ENCODE measurements around the gene NLRP7.
"Not testable (repeated sequence)": the region's sequence is repeated elsewhere in the genome, so short reads cannot be mapped to it uniquely, and the experiment has no call there.

Gene NLRP7

GRCh38 chr19:54898685-54899084 lies 48.6 kb downstream of the NLRP7 start:
- H3K9ac ChIP-seq (ENCODE audit: low read length); H2AFZ ChIP-seq (ENCODE audit: low read length); H3F3A ChIP-seq (ENCODE audit: insufficient read depth, low read length); H3K9me3 ChIP-seq (replicated peaks; ENCODE audit: insufficient read depth, low read length); H3K27ac ChIP-seq (ENCODE audit: low read length); DNase-seq; H3K79me2 ChIP-seq (ENCODE audit: low read length); H3K36me3 ChIP-seq (replicated peaks; ENCODE audit: insufficient read depth, low read length); H3K4me3 ChIP-seq (ENCODE audit: low read length); H3K4me1 ChIP-seq (ENCODE audit: low read length); H3K4me2 ChIP-seq (ENCODE audit: low read depth, low read length); H3K9me2 ChIP-seq (replicated peaks; ENCODE audit: insufficient read depth, low read length); H4K20me1 ChIP-seq (ENCODE audit: insufficient read depth, low read length): not testable (repeated sequence)
- peaks cover 35% of the 10 kb centered on the region for H3K27me3 ChIP-seq (replicated peaks; ENCODE audit: insufficient read depth, low read length)

GRCh38 chr19:54896036-54896435 lies 51.3 kb downstream of the NLRP7 start:
- no peak overlapping the region for H3K4me2 ChIP-seq (ENCODE audit: low read depth, low read length)
- H3K79me2 ChIP-seq (ENCODE audit: low read length) = no peaks in the 10 kb centered on the region
- H3K36me3 ChIP-seq (replicated peaks; ENCODE audit: insufficient read depth, low read length) = no peaks in the 10 kb centered on the region
- no peak overlapping the region for H2AFZ ChIP-seq (ENCODE audit: low read length)
- no peaks in the 10 kb centered on the region for H3F3A ChIP-seq (ENCODE audit: insufficient read depth, low read length)
- H3K9ac ChIP-seq (ENCODE audit: low read length) = no peak overlapping the region
- H3K9me3 ChIP-seq (replicated peaks; ENCODE audit: insufficient read depth, low read length) = no peaks in the 10 kb centered on the region
- H3K9me2 ChIP-seq (replicated peaks; ENCODE audit: insufficient read depth, low read length) = no peaks in the 10 kb centered on the region
- H4K20me1 ChIP-seq (ENCODE audit: insufficient read depth, low read length) = no peaks in the 10 kb centered on the region
- no peak overlapping the region for H3K4me3 ChIP-seq (ENCODE audit: low read length)
- TF ChIP-seq, protein P1, sequence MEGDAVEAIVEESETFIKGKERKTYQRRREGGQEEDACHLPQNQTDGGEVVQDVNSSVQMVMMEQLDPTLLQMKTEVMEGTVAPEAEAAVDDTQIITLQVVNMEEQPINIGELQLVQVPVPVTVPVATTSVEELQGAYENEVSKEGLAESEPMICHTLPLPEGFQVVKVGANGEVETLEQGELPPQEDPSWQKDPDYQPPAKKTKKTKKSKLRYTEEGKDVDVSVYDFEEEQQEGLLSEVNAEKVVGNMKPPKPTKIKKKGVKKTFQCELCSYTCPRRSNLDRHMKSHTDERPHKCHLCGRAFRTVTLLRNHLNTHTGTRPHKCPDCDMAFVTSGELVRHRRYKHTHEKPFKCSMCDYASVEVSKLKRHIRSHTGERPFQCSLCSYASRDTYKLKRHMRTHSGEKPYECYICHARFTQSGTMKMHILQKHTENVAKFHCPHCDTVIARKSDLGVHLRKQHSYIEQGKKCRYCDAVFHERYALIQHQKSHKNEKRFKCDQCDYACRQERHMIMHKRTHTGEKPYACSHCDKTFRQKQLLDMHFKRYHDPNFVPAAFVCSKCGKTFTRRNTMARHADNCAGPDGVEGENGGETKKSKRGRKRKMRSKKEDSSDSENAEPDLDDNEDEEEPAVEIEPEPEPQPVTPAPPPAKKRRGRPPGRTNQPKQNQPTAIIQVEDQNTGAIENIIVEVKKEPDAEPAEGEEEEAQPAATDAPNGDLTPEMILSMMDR (IDR thresholded peaks at IDR 0.05; ENCODE audit: low read length) = no peak
- no peak for TF ChIP-seq EZH2 (optimal IDR thresholded peaks at IDR 0.05; ENCODE audit: low read depth, low read length)
- TF ChIP-seq EZH2phosphoT487 (IDR thresholded peaks at IDR 0.05; ENCODE audit: low read length) = no peak
- no peak overlapping the region for H3K27ac ChIP-seq (ENCODE audit: low read length)
- H3K27me3 ChIP-seq (replicated peaks; ENCODE audit: insufficient read depth, low read length) = peaks cover 45% of the 10 kb centered on the region
- DNase-seq = no peak
- no peaks in the 10 kb centered on the region for H3K4me1 ChIP-seq (ENCODE audit: low read length)

DNA sequence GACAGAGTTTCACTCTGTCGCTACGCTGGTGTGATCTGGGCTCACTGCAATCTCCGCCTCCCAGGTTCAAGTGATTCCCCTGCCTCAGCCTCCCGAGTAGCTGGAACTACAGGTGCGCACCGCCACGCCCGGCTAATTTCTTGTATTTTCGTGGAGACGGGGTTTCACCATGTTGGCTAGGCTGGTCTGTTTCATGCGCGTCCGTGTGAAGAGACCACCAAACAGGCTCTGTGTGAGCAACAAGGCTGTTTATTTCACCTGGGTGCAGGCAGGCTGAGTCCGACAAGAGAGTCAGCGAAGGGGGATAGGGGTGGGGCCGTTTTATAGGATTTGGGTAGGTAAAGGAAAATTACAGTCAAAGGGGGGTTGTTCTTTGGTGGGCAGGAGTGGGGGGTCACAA lies 53.2 kb downstream of the NLRP7 start:
- not testable (repeated sequence) for H3K4me2 ChIP-seq (ENCODE audit: low read depth, low read length); H3K9me2 ChIP-seq (replicated peaks; ENCODE audit: insufficient read depth, low read length); H3K79me2 ChIP-seq (ENCODE audit: low read length); H3K9ac ChIP-seq (ENCODE audit: low read length); H3K36me3 ChIP-seq (replicated peaks; ENCODE audit: insufficient read depth, low read length); H3K9me3 ChIP-seq (replicated peaks; ENCODE audit: insufficient read depth, low read length); H2AFZ ChIP-seq (ENCODE audit: low read length); DNase-seq; H3K4me3 ChIP-seq (ENCODE audit: low read length); H3F3A ChIP-seq (ENCODE audit: insufficient read depth, low read length); H4K20me1 ChIP-seq (ENCODE audit: insufficient read depth, low read length); H3K4me1 ChIP-seq (ENCODE audit: low read length); H3K27ac ChIP-seq (ENCODE audit: low read length)
- H3K27me3 ChIP-seq (replicated peaks; ENCODE audit: insufficient read depth, low read length) = peaks cover 39% of the 10 kb centered on the region

GRCh38 chr19:54893406-54893805 lies 53.9 kb downstream of the NLRP7 start:
- Histone ChIP-seq H3K4me2 (ENCODE audit: low read depth, low read length) (no peak overlapping the region), H3F3A (ENCODE audit: insufficient read depth, low read length) (no peaks in the 10 kb centered on the region), H2AFZ (ENCODE audit: low read length) (no peak overlapping the region)

More at GRCh38 chr19:54893406-54893805, 53.9 kb downstream of the NLRP7 start:
- H3K79me2 ChIP-seq (ENCODE audit: low read length) = no peaks in the 10 kb centered on the region
- TF ChIP-seq EZH2 (optimal IDR thresholded peaks at IDR 0.05; ENCODE audit: low read depth, low read length) (no peak), EZH2phosphoT487 (IDR thresholded peaks at IDR 0.05; ENCODE audit: low read length) (no peak)
- TF ChIP-seq, protein P1 (IDR thresholded peaks at IDR 0.05; ENCODE audit: low read length) = no peak
- no peak overlapping the region for H3K4me3 ChIP-seq (ENCODE audit: low read length)
- H3K9me2 ChIP-seq (replicated peaks; ENCODE audit: insufficient read depth, low read length) = no peaks in the 10 kb centered on the region
- H3K4me1 ChIP-seq (ENCODE audit: low read length) = no peaks in the 10 kb centered on the region
- DNase-seq = no peak
- H3K36me3 ChIP-seq (replicated peaks; ENCODE audit: insufficient read depth, low read length) = no peaks in the 10 kb centered on the region
- H4K20me1 ChIP-seq (ENCODE audit: insufficient read depth, low read length) = no peaks in the 10 kb centered on the region
- H3K9ac ChIP-seq (ENCODE audit: low read length) = no peak overlapping the region
- no peak overlapping the region for H3K27ac ChIP-seq (ENCODE audit: low read length)
- H3K9me3 ChIP-seq (replicated peaks; ENCODE audit: insufficient read depth, low read length) = no peaks in the 10 kb centered on the region
- H3K27me3 ChIP-seq (replicated peaks; ENCODE audit: insufficient read depth, low read length) = peaks cover 41% of the 10 kb centered on the region
